ENCODE data around the gene RAG1. TPM values are rescaled to one million over a fixed set of nuclear protein-coding genes. Genes with fewer than 3 reads are reported as not detected.
A peak's percentile ranks its signal among the peaks of the same experiment; 100 is the strongest.

The RAG1 gene
- total RNA-seq = 0.64 and 0.91 TPM in 2 replicates
- long read RNA-seq = 0 reads

- Mint-ChIP-seq H3K36me3 (ENCODE audit: low read depth) (no peaks in the 10 kb centered on the region), H3K9me3 (no peaks in the 10 kb centered on the region), H3K4me1 (peaks cover 10% of the 10 kb centered on the region), H3K4me3 (no peak within 1 kb of the TSS), H3K27me3 (ENCODE audit: low read depth) (peaks cover 58% of the 10 kb centered on the region), H3K27ac (ENCODE audit: unreplicated experiment) (peak within 1 kb of the TSS; percentile 3)
- no peak for TF ChIP-seq CTCF (conservative IDR thresholded peaks at IDR 0.05)
- no peak for DNase-seq (ENCODE audit: low read depth, low spot score)
Observed at GRCh38 chr11:36567694-36568093, at the start of gene RAG1. Gene RAG1 (plus strand): TSS chr11:36568007. CDS start chr11:36573305, 5,298 bp downstream.

DNA sequence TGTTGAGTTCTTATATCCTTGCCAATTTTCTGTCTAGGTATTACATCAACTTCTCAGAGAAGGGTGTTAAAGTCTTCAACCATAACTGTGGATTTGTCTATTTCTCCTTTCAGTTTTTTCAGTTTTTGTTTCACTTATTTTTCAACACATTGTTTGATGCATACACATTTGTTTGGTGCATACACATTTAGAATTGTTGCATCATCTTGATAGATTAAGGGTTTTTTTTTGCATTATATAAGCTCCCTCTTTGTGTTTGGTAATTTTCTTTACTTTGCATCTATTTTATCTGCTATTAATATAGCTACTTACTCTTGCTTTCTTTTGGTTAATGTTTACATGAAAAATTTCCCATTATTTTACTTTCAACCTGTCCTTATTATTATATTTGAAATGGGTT is 37.0 kb upstream of the RAG1 start:
- peaks cover 7% of the 10 kb centered on the region for H3K9me3 Mint-ChIP-seq
- no peak overlapping the region for H3K4me3 Mint-ChIP-seq
- no peak for DNase-seq (ENCODE audit: low read depth, low spot score)
- TF ChIP-seq CTCF (conservative IDR thresholded peaks at IDR 0.05) = no peak
- peaks cover 3% of the 10 kb centered on the region for H3K27me3 Mint-ChIP-seq (ENCODE audit: low read depth)
- H3K36me3 Mint-ChIP-seq (ENCODE audit: low read depth) = peaks cover 5% of the 10 kb centered on the region
- no peak overlapping the region for H3K27ac Mint-ChIP-seq (ENCODE audit: unreplicated experiment)
- H3K4me1 Mint-ChIP-seq = no peaks in the 10 kb centered on the region

GRCh38 chr11:36532941-36533601 is 34.7 kb upstream of the RAG1 start:
- no peak for TF ChIP-seq CTCF (conservative IDR thresholded peaks at IDR 0.05)
- Mint-ChIP-seq H3K27ac (ENCODE audit: unreplicated experiment) (no peak overlapping the region), H3K4me3 (no peak overlapping the region), H3K27me3 (ENCODE audit: low read depth) (peaks cover 3% of the 10 kb centered on the region), H3K4me1 (no peaks in the 10 kb centered on the region), H3K36me3 (ENCODE audit: low read depth) (peaks cover 1% of the 10 kb centered on the region), H3K9me3 (peaks cover 5% of the 10 kb centered on the region)
- DNase-seq (ENCODE audit: low read depth, low spot score) = no peak

- H3K9me3 Mint-ChIP-seq = no peaks in the 10 kb centered on the region
- H3K36me3 Mint-ChIP-seq (ENCODE audit: low read depth) = no peaks in the 10 kb centered on the region
- DNase-seq (ENCODE audit: low read depth, low spot score) = no peak
- no peak for TF ChIP-seq CTCF (conservative IDR thresholded peaks at IDR 0.05)
- H3K4me3 Mint-ChIP-seq = no peak overlapping the region
- H3K27me3 Mint-ChIP-seq (ENCODE audit: low read depth) = peaks cover 1% of the 10 kb centered on the region
- no peaks in the 10 kb centered on the region for H3K4me1 Mint-ChIP-seq
- H3K27ac Mint-ChIP-seq (ENCODE audit: unreplicated experiment) = no peak overlapping the region
Observed at GRCh38 chr11:36534276-36534840, 33.4 kb upstream of the RAG1 start.

DNA sequence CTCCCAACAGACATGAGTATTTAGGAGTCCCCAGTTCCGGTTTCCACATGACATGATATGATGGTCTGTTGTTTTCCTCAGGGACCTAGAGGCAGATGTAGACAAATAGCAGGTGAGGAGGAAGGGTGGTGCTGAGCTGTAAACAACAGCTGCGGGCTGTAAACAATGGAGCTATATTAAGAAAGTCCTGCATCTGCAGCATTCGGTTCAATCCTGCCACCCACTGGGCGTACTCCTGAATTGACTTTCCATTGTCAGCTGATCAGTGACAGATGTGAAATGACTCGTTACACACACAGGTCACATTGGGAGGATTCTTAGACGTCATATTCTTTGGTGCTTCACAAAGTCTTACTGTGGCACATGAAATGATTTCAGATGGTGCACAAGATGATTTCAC is 26.8 kb upstream of the RAG1 start:
- DNase-seq (ENCODE audit: low read depth, low spot score) = no peak
- no peaks in the 10 kb centered on the region for H3K27me3 Mint-ChIP-seq (ENCODE audit: low read depth)
- no peak overlapping the region for H3K27ac Mint-ChIP-seq (ENCODE audit: unreplicated experiment)
- no peaks in the 10 kb centered on the region for H3K9me3 Mint-ChIP-seq
- TF ChIP-seq CTCF (conservative IDR thresholded peaks at IDR 0.05) = peak; percentile 30
- H3K36me3 Mint-ChIP-seq (ENCODE audit: low read depth) = no peaks in the 10 kb centered on the region
- no peak overlapping the region for H3K4me3 Mint-ChIP-seq
- peaks cover 5% of the 10 kb centered on the region for H3K4me1 Mint-ChIP-seq
